SK-N-DZ (cell line): Measurements from ENCODE around the gene KIF3C.
"Not testable (repeated sequence)": the region's sequence is repeated elsewhere in the genome, so short reads cannot be mapped to it uniquely, and the experiment has no call there.

Experiments used
- DNase-seq: peaks from one replicate; pipeline ENCODE4 v3.0.0-alpha.2; 2015; ENCODE audit warnings: low spot score

Gene KIF3C

DNA sequence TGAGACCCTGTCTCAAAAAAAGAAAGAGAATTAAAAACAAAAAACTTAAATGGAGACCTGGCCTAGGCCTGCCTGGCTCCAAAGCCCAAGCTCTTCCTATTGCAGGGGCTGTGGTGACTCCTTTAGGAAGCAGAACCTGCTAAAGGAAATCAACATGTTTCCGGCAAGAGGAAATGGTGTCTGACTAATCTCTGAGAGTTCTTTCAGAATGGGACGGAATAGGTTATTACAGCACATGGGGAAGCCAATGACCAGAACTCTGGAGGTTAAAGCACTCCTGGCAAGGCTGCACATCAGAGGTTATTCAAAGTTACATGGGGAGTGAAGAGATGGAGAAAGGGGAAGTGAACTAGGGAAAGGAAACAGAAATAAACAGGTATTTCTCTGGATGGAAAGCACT lies 21.4 kb downstream of the KIF3C start:
- DNase-seq = no peak

DNA sequence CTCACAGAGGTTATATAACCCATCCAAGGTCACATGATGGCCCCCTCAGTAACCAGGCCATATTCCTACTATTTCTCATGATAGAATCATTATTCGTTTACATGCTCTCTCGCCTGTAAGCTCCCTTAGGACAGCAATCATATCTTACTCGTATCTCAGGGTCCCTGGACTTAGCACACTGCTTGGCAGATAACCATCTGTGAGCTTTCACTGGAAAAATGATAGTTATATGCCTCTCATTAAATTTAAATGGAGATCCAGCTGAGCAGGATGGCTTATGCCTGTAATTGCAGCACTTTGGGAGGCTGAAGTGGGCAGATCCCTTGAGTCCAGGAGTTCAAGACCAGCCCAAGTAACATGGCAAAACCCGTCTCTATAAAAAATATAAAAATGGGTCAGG lies 21.9 kb downstream of the KIF3C start:
- DNase-seq = no peak

DNA sequence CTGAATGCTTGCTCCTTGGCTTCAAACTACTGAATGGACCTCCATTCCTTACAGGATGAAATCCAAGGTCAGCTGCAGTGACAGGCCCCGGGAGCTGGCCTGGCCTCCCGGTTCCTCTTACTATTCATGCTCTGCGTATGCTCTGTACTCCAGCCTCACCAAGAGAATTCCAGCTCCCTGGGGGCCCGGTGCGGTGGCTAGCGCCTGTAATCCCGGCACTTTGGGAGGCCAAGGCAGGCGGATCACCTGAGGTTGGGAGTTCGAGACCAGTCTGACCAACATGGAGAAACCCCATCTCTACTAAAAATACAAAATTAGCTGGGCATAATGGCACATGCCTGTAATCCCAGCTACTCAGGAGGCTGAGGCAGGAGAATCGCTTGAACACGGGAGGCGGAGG lies 23.7 kb downstream of the KIF3C start:
- not testable (repeated sequence) for DNase-seq

DNA sequence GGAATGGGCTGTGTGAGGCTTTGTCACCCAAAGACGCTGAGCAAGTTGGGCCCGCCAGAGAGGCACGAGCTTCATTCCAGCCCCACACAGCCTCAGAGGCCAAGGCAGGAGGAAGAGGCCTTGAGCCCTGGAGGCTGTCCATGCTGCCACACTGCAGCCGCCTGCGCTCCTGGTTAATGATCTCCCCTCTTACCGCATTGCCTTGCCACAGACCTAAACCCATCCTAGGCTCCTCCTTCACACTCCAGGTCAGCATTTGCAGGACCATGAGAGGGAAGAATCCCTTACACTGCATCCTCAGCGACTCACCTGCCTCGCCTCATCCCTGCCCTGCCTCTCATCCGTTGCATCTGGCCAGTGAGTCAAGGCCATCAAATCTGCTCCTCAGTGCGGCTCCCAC lies 24.6 kb downstream of the KIF3C start:
- no peak for DNase-seq

DNA sequence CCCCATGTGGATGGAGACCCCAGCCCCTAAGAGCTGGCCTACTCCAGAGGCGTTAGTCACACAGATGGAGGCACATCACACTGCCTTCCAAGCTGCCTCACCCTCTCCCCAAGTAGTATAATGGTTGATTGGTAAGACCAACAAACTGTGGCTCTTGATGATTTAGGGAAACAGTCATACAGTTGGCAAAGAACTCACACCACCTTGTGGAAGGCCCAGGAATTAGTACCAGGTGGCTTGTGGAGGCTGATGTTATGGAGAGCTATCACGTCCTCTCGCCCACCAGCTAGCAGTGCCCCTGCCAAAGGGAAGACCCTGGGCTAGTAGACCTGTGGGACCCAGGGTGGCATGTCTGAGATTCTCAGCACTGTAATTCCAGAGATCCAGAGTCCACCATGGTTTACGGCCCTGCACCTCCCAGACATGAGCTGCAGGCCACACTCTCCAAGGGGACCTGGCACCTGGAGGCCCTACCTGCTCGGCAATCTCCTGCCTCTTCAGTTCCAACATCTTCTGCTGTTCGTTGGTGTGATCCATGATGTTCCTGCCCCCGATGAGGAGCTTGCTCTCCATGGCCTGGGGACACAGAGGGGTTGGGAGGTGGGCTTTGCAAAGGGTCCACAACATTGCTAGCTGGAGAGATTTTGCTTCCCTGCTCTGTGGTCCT lies 26.3 kb downstream of the KIF3C start:
- DNase-seq = no peak

DNA sequence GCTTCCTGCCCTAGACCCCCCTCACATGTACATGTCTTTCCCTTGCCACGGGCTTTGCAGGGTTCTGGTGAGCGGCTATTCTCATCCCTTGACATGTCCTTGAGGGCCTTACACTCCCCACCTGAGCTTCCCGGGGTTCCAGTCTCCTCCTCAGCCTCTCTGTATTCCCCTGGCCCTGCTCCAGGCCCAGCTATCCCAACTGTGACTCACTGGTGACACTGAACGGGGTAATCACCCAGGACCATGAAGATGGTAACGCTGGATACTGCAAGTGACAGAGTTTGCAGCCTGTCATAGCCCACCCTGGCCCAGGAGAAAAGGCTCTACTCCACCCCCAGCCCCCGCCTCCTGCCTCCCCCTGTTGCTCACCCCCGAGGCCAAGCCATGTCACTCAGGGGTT lies 27.3 kb downstream of the KIF3C start:
- DNase-seq = no peak

DNA sequence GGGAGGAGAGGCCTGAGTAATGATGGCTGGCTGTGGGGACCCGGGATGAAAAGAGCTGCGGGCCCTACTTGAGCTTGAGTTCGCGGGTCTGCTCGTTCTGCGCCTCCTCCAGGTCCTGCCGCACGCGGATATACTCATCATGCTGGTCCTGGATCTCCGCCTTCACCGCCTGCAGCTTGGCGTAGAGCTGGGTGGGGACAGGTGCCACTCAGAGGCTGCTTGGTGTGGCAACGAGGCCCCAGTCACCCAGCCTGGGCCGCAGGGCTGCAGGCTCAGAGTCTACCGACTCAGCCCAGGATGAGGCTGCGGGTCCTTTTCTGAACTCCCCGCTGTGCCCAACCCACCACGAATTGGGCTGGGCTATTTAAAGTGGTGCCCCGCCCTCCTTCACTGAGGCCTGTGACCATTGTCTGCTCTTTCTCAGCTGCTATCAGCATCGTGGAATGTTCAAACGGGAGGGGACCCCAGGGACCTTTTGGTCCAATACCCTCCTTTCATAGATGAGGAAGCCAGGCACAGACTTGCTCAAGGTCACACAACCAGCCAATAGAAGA lies 28.0 kb downstream of the KIF3C start:
- DNase-seq = no peak

DNA sequence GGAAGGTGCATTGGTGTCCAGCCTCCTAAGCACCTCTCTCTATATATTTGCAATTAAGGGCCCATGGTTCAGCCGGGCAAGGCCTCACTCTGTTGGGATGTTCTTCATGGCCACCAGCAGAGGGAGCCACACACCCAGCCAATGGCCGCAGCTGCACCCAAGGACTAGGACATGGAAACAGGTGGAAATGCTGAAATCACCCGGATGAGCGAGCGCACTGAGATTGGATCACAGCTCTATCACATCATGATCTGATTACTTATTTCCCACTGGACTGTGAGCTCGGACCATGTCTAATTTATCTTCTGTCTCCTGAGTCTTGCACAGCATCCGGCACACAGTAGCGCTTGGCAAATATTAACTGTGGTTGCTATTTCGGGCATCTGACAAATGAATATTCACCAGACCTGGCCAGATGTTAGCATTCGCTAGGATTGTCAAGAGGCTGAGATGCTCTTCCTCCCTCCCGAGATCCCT lies 31.2 kb downstream of the KIF3C start:
- peak; percentile 82 for DNase-seq

DNA sequence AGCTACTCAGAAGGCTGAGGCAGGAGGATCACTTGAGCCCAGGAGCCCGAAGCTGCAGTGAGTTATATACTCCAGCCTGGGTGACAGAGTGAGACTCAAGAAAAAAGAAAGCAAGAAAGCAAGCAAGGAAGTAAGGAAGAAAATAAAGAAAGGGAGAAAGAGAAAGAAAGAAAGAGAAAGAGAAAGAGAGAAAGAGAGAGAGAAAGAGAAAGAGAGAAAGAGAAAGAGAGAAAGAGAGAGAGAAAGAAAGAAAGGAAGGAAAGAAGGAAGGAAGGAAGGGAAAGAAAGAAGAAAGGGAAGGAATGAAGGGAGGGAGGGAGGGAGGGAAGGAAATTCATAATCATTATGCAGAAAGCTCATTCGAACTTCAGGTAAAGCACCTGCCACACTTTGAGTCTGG lies 33.9 kb downstream of the KIF3C start:
- DNase-seq = no peak

DNA sequence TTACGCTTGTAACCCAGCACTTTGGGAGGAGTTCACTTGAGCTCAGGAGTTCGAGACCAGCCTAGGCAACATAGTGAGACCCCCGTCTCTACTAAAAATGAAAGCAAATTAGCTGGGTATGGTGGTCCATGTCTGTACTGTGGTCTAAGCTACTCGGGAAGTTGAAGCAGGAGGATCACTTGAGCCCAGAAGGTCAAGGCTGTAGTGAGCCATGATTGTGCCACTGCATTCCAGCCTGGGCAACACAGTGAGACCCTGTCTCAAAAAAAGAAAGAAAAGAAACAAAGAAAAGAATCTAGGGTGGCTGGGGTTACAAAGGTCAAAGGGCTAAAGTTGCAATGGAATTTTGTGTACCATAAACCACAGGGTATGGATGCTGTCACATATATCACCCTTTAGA lies 41.3 kb downstream of the KIF3C start:
- no peak for DNase-seq

DNA sequence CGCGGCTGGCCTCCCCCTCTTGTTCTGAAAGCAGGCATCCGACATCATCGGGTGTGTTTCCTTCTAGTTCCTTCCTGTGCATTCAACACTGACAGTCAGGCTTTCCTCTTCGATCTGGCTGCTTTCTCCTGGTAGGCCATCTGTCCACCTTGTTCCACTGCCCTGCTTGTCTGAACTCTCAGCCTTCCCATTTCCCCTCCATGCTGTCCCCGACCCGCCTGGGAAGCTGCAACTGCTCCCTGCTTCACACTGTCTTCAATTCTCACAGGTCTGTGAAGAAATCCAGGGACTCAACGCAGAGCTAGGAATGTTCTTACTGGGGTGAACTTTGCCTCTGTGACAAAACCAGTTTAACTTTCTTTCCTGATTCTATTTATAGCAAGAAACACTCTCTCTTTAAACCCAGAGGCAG lies 43.0 kb downstream of the KIF3C start:
- DNase-seq = no peak

DNA sequence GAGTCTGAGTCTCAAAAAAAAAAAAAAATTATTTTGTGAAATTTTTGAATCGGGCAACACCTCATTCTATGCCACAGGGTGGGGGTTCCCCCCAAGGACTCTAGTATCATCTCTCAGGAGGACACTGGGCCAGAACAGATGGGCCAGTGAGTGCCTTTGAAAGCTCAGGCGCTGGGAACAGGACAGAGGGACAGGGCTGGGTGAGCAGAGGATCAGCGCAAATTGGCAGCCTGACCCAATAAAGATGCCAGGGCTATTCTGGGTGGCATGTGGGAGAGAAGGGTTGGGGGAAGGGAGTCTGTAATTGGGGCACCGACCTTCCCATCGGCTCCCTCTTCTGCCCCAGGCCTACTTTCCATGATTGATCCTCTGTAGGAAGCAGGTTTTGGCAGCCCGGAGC lies 44.0 kb downstream of the KIF3C start:
- DNase-seq = no peak

DNA sequence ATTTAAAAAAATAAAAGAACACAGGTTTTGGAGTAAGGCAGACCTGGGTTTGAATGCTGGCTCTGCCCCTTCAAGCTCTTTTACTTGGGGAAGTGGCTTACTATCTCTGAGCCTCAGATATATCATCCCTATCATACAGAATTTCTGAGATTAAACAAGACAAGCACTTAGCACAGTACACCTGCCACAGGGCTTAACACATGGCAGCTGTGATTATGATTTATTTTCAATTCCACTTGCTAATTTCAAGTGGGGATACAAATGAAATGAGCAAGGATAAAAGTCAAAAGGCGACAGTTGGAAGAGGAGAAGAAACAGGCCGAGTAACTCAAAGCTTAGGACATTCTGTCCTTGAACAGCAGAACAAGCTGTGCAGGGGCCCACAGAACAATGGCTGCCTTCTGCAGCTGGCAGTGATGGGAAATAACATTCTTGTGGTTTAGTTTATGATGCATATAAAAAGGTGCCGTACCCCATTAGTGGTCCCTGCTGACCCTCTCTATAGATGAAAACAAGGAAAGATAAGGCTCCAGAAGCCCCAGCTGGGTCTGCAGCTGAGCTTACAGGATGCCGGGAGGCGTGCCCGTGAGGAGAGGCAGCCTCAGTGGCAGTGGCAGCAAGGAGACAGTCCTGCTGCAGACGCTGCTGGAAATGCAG lies 45.3 kb downstream of the KIF3C start:
- no peak for DNase-seq

DNA sequence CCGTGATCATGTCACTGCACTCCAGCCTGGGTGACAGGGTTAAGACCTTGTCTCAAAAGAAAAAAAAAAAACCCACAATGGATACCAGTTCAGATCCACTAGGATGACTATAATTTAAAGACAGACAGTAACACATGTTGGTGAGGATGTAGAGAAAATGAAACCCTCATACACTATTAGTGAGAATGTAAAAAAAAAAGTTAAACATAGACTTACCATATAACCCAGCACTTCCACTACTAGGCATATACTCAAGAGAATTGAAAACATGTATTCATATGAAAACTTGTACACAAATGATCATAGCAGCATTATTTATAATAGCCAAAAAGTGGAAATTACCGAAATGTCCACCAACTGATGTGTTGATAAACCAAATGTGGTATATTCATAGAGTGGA lies 48.7 kb downstream of the KIF3C start:
- no peak for DNase-seq

DNA sequence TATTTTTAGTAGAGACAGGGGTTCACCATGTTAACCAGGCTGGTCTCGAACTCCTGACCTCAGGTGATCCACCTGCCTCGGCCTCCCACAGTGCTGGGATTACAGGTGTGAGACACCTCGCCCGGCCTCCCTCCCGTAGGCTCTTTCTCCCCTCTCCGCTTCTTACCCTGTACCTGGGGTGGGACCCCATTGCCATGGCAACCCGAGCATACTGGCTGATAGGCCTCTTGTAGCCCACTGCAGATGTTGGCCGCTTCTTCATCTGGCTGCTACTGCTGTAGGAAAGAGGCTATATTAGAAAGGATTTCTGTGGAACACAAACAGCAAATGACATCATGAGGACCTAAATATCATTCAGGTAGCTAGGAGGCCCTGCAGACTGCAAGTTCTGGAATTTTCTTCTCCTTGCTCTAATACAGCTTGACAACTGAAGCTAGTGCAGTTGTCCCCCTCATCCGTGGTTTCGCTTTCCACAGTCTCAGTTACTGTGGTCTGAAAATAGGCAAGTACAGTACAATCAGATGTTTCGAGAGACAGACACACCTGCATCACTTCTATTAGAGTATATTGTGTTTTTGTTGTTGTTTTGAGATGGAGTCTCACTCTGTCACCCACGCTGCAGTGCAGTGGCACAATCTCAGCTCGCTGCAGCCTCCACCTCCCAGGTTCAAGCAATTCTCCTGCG lies 52.4 kb downstream of the KIF3C start:
- no peak for DNase-seq

DNA sequence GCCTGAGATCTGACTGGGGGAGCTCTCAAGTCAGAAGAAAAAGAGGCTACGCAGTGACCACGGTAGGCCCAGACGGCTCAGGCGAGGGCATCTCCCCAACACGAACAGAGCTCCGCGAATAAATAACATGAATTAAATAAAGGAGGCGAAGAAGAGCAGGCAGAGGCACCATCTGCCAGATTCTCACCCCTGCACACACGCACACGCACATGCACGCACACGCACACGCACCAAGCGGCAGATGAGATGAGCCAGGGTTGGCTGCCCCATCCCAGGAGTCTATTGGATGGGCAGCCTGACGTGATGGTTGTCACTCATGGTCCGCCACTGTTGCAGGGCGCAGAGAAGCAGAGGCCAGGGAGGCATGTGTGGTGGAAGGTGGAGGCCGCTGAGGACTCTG lies 53.6 kb downstream of the KIF3C start:
- no peak for DNase-seq

DNA sequence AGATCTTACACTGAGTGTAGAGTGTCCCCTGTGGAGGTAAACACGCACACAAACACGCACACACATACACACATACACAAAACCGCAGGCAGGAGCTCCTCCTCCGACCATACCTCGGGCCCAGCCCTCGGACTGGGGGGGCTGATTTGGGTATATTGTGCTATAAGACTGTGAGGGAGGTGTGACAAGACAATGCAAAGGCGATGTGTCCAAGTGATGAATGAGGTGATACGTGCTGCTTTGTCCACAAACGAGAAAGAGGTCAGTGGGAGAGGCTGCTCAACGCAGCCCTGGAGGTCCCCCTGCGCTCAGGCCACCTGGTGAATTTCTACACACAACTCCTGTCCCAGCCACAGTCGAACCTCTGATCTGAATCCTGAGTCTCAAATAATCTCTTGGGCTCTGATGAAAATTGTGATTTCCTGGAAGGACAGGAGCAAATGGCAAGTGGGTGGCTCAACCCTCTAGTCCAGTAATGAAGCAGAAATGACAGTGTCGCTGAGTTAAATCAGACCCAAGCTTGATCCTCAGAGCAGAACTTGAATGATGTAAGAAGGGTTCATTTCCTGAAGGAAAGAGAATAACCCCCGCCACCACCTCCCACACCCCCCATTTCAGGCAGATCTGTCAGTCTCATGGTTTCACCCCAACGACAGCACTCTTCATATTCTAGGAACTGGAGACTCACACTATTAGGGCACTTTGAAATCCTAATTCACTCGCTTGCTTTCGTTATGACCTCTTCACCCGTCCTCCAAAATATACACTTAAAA lies 55.1 kb downstream of the KIF3C start:
- no peak for DNase-seq

DNA sequence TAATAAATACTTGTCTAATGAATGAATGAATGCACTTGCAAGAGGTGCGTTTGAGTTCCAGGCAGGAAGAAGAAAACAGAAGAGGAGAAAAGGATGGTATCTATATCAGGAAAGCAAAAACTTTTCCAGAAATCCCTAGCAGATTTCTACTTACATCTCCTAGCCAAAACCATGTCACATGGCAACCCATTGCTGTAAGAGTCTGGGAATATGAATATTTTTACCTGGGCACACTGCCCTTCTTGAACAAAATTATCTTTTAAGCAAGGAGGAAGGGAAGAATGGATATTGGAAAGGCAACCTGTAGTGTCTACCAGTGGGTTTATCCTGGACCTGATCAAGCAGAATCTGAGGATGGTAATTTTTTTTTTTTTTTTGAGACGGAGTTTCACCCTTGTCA lies 59.8 kb downstream of the KIF3C start:
- DNase-seq = no peak

DNA sequence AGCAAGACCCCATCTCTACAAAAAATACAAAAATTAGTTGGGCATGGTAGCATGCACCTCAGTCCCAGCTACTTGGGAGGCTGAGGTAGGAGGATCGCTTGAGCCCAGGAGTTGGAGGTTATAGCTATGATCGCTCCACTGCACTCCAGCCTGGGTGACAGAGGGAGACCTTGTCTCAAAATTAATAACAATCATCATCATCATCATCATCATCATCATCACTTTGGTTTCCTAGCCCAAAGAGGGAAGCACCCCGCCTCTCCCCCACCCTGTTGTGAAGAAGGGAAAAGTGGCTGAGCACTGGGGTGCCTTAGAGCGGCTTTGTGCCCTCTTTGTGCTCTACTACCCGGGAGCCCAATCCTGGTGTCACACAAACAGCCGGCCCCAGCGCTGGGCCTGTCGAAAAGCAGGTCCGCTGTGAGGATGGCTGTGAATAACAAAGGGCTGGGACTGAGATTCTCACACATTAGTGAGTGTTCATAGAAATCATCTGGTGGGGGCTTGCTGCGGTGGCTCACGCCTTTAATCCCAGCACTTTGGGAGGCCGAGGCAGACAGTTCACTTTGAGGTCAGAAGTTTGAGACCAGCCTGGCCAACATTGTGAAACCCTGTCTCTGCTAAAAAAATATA lies 61.4 kb downstream of the KIF3C start:
- no peak for DNase-seq

DNA sequence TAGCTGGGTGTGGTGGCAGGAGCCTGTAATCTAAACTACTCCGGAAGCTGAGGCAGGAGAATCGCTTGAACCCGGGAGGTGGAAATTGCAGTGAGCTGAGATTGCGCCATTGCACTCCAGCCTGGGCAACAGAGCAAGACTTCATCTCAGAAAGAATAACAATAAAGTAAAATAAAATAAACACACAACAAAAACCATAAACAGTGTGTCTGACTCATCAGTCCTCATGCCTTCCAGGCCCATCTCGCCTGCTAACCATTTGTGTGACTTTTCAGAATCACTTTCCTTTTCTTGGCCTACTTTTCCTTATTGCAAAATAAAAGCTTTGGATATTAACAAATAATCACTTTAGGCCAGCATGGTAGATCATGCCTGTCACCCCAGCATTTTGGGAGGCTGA lies 62.0 kb downstream of the KIF3C start:
- DNase-seq = no peak

DNA sequence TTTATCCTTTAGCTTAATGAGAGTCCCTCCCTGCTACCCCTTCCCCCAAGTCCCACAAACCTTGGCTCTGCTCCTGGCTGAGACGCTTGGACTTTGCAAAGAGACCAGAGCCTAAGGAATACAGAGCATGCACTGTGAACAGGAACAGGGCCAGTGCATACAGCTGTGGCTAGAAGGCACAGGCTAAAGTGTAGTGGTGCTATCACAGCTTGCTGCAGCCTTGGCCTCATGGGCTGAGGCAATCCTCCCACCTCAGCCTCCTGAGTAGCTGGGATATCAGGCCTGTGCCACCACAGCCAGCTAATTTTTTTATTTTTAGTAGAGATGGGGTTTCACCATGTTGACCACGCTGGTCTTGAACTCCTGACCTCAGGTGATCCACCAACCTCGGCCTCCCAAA lies 64.5 kb downstream of the KIF3C start:
- DNase-seq = no peak
